ENCODE data around the gene FGF14. TPM values are rescaled to one million over a fixed set of nuclear protein-coding genes. Genes with fewer than 3 reads are reported as not detected.

The FGF14 gene
- polyA plus RNA-seq, 1 donor (not counting 4 experiments of a cell fraction or from before 2014, with no cell fraction given) = 0.09 TPM

GRCh38 chr13:101833671-101834070 lies 568.2 kb downstream of the FGF14 start:
- dilution Hi-C loops (cut with MboI; ENCODE audit: extremely low pct_ligation_motif_present, low sequenced_read_pairs) = no loop called here
- TF ChIP-seq CTCF (optimal IDR thresholded peaks at IDR 0.05 in 1 of 3, IDR thresholded peaks at IDR 0.05 in 1 of 3, conservative IDR thresholded peaks at IDR 0.05 in 1 of 3; ENCODE audit: extremely low read depth in 1 of 3, insufficient read depth in 2 of 3, low read length in 3 of 3) (no peak), EZH2 (IDR thresholded peaks at IDR 0.05; ENCODE audit: low read length) (no peak)
- no peaks in the 10 kb centered on the region for H4K20me1 ChIP-seq (ENCODE audit: control insufficient read depth, extremely low read depth, insufficient read depth, low read length)

GRCh38 chr13:101830035-101830434 lies 571.8 kb downstream of the FGF14 start:
- dilution Hi-C loops (cut with MboI; ENCODE audit: extremely low pct_ligation_motif_present, low sequenced_read_pairs) = no loop called here

More at GRCh38 chr13:101833671-101834070, 568.2 kb downstream of the FGF14 start:
- H2AFZ ChIP-seq (ENCODE audit: control insufficient read depth, low read length) = no peak overlapping the region
- no peaks in the 10 kb centered on the region for H3K79me2 ChIP-seq (ENCODE audit: control insufficient read depth, insufficient read depth, low read length)
- H3K27ac ChIP-seq (ENCODE audit: control insufficient read depth, insufficient read depth, low read length) = no peak overlapping the region
- no peaks in the 10 kb centered on the region for H3K27me3 ChIP-seq (ENCODE audit: control insufficient read depth, extremely low read depth, insufficient read depth, low read length)
- DNase-seq (ENCODE audit: low read depth, low spot score) (no peak), FAIRE-seq (no peak)
- no peak overlapping the region for H3K4me2 ChIP-seq (ENCODE audit: control insufficient read depth, extremely low read depth, insufficient read depth, low read depth, low read length)
- no peak overlapping the region for H3K9ac ChIP-seq (ENCODE audit: control insufficient read depth, extremely low read depth, insufficient read depth, low read length)
- no peak overlapping the region for H3K4me3 ChIP-seq (ENCODE audit: control insufficient read depth in 2 of 3, extremely low read depth in 1 of 3, insufficient read depth in 2 of 3, low read depth in 1 of 3, low read length in 3 of 3)
- H3K9me3 ChIP-seq (ENCODE audit: control insufficient read depth, low read depth, low read length) = no peaks in the 10 kb centered on the region
- H3K36me3 ChIP-seq (ENCODE audit: control insufficient read depth in 2 of 2, extremely low read depth in 1 of 2, insufficient read depth in 2 of 2, low read length in 2 of 2) = no peaks in the 10 kb centered on the region
- H3K4me1 ChIP-seq (ENCODE audit: control insufficient read depth, extremely low read depth, insufficient read depth, low read length) = no peaks in the 10 kb centered on the region
- H3K9me1 ChIP-seq (ENCODE audit: control insufficient read depth, extremely low read depth, insufficient read depth, low read length) = no peaks in the 10 kb centered on the region

More at GRCh38 chr13:101830035-101830434, 571.8 kb downstream of the FGF14 start:
- no peak overlapping the region for H2AFZ ChIP-seq (ENCODE audit: control insufficient read depth, low read length)
- no peak overlapping the region for H3K4me2 ChIP-seq (ENCODE audit: control insufficient read depth, extremely low read depth, insufficient read depth, low read depth, low read length)
- H3K9me1 ChIP-seq (ENCODE audit: control insufficient read depth, extremely low read depth, insufficient read depth, low read length) = no peaks in the 10 kb centered on the region
- H3K27ac ChIP-seq (ENCODE audit: control insufficient read depth, insufficient read depth, low read length) = no peak overlapping the region
- no peaks in the 10 kb centered on the region for H3K36me3 ChIP-seq (ENCODE audit: control insufficient read depth in 2 of 2, extremely low read depth in 1 of 2, insufficient read depth in 2 of 2, low read length in 2 of 2)
- no peaks in the 10 kb centered on the region for H3K4me1 ChIP-seq (ENCODE audit: control insufficient read depth, extremely low read depth, insufficient read depth, low read length)
- H3K79me2 ChIP-seq (ENCODE audit: control insufficient read depth, insufficient read depth, low read length) = no peaks in the 10 kb centered on the region
- DNase-seq (ENCODE audit: low read depth, low spot score) (no peak), FAIRE-seq (no peak)
- no peak overlapping the region for H3K4me3 ChIP-seq (ENCODE audit: control insufficient read depth in 2 of 3, extremely low read depth in 1 of 3, insufficient read depth in 2 of 3, low read depth in 1 of 3, low read length in 3 of 3)
- TF ChIP-seq CTCF (optimal IDR thresholded peaks at IDR 0.05 in 1 of 3, IDR thresholded peaks at IDR 0.05 in 1 of 3, conservative IDR thresholded peaks at IDR 0.05 in 1 of 3; ENCODE audit: extremely low read depth in 1 of 3, insufficient read depth in 2 of 3, low read length in 3 of 3) = no peak
- TF ChIP-seq EZH2 (IDR thresholded peaks at IDR 0.05; ENCODE audit: low read length) = no peak
- no peaks in the 10 kb centered on the region for H3K9me3 ChIP-seq (ENCODE audit: control insufficient read depth, low read depth, low read length)
- no peaks in the 10 kb centered on the region for H3K27me3 ChIP-seq (ENCODE audit: control insufficient read depth, extremely low read depth, insufficient read depth, low read length)
- no peaks in the 10 kb centered on the region for H4K20me1 ChIP-seq (ENCODE audit: control insufficient read depth, extremely low read depth, insufficient read depth, low read length)
- H3K9ac ChIP-seq (ENCODE audit: control insufficient read depth, extremely low read depth, insufficient read depth, low read length) = no peak overlapping the region

Measured in keratinocyte (primary cell).